Chondrocyte (in vitro differentiated cells): ENCODE data around the gene HMOX1. TPM values are rescaled to one million over a fixed set of nuclear protein-coding genes. Genes with fewer than 3 reads are reported as not detected.

Experiments
- DNase-seq: peaks from one replicate; pipeline ENCODE4 v3.0.0; 2021; ENCODE audit warnings: mixed read lengths, low spot score
- H3K27ac Mint-ChIP-seq: one replicate; pipeline ENCODE4 v1.8.0; 2021; ENCODE audit warnings: mild to moderate bottlenecking, moderate library complexity, mixed read lengths; ENCODE audit not compliant: unreplicated experiment
- H3K27me3 Mint-ChIP-seq: 2 replicates; pipeline ENCODE4 v1.8.0; 2021; ENCODE audit warnings: low read depth, mixed read lengths
- H3K36me3 Mint-ChIP-seq: 2 replicates; pipeline ENCODE4 v1.8.0; 2021; ENCODE audit warnings: low read depth, mixed read lengths
- H3K4me1 Mint-ChIP-seq: 2 replicates; pipeline ENCODE4 v1.8.0; 2021; ENCODE audit warnings: low read depth, mild to moderate bottlenecking, mixed read lengths
- H3K4me3 Mint-ChIP-seq: one replicate; pipeline ENCODE4 v1.8.0; 2021; ENCODE audit warnings: mild to moderate bottlenecking, moderate library complexity, mixed read lengths; ENCODE audit not compliant: unreplicated experiment
- H3K9me3 Mint-ChIP-seq: 2 replicates; pipeline ENCODE4 v1.8.0; 2021; ENCODE audit warnings: low read depth, mixed read lengths
- total RNA-seq: library from RNA; stranded (reverse); gene quantifications from 3 replicates; pipeline ENCODE4 v1.2.1, GENCODE V29; 2021
- TF ChIP-seq, protein P1 (sequence below): fragments of 200-600 bp; sonication (generic); IDR thresholded peaks from 2 replicates; pipeline ENCODE4 v1.5.0; 2021; ENCODE audit warnings: antibody characterized with exemption, mild to moderate bottlenecking, moderate library complexity

Gene HMOX1
- total RNA-seq, 1 donor from 2014 or later: 9.4 TPM

- Mint-ChIP-seq H3K4me3 (no peak overlapping the region), H3K9me3 (no peaks in the 10 kb centered on the region), H3K27me3 (no peaks in the 10 kb centered on the region), H3K4me1 (no peaks in the 10 kb centered on the region), H3K27ac (no peak overlapping the region), H3K36me3 (peaks cover 17% of the 10 kb centered on the region)
- DNase-seq: no peak
- TF ChIP-seq, protein P1, sequence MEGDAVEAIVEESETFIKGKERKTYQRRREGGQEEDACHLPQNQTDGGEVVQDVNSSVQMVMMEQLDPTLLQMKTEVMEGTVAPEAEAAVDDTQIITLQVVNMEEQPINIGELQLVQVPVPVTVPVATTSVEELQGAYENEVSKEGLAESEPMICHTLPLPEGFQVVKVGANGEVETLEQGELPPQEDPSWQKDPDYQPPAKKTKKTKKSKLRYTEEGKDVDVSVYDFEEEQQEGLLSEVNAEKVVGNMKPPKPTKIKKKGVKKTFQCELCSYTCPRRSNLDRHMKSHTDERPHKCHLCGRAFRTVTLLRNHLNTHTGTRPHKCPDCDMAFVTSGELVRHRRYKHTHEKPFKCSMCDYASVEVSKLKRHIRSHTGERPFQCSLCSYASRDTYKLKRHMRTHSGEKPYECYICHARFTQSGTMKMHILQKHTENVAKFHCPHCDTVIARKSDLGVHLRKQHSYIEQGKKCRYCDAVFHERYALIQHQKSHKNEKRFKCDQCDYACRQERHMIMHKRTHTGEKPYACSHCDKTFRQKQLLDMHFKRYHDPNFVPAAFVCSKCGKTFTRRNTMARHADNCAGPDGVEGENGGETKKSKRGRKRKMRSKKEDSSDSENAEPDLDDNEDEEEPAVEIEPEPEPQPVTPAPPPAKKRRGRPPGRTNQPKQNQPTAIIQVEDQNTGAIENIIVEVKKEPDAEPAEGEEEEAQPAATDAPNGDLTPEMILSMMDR: no peak
Observed at GRCh38 chr22:35410663-35411034, 29.8 kb downstream of the HMOX1 start.

GRCh38 chr22:35411102-35411501, 30.2 kb downstream of the HMOX1 start:
- Mint-ChIP-seq H3K9me3 (no peaks in the 10 kb centered on the region), H3K4me1 (no peaks in the 10 kb centered on the region), H3K27me3 (no peaks in the 10 kb centered on the region), H3K4me3 (no peak overlapping the region), H3K36me3 (peaks cover 17% of the 10 kb centered on the region), H3K27ac (no peak overlapping the region)
- TF ChIP-seq, protein P1: no peak
- DNase-seq: no peak

DNA sequence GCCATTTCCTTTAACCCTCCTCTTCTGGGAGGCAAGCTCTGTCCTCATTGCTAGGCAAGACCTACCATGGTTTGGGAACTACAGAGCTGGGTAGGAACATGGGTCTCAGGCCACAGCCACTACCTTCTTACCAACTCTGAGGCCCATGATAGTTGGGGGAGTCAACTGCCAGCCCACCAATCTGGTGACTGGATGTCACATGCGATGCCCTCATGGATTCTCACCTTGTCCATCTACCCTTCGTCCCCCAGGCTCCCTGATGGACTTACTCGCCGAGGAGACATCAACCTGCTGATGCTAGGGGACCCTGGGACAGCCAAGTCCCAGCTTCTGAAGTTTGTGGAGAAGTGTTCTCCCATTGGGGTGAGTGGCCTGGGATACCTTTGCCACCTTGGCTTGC, 32.7 kb downstream of the HMOX1 start:
- no peak overlapping the region for H3K4me3 Mint-ChIP-seq
- H3K27ac Mint-ChIP-seq: no peak overlapping the region
- DNase-seq: no peak
- TF ChIP-seq, protein P1: no peak
- H3K4me1 Mint-ChIP-seq: no peaks in the 10 kb centered on the region
- H3K27me3 Mint-ChIP-seq: no peaks in the 10 kb centered on the region
- H3K36me3 Mint-ChIP-seq: peaks cover 19% of the 10 kb centered on the region
- no peaks in the 10 kb centered on the region for H3K9me3 Mint-ChIP-seq

DNA sequence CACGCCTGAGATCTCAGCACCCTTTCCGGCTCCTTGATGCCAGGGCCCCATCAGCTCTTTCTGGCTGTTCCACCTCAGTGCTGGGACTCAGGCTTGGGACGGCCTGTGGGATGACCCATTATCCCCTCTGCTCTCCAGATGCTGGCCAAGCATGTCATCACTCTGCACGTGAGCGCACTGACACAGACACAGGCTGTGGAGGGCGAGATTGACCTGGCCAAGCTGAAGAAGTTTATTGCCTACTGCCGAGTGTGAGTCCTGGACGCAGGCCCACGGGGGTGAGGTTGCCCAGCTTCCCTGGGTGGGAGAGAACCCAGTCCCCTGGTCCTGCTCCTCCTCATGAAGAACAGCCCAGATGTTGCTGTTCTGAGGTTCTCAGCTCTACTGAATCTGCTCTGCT, 36.7 kb downstream of the HMOX1 start:
- no peaks in the 10 kb centered on the region for H3K27me3 Mint-ChIP-seq
- no peak for DNase-seq
- no peak overlapping the region for H3K4me3 Mint-ChIP-seq
- no peak overlapping the region for H3K27ac Mint-ChIP-seq
- peaks cover 18% of the 10 kb centered on the region for H3K36me3 Mint-ChIP-seq
- H3K9me3 Mint-ChIP-seq: no peaks in the 10 kb centered on the region
- H3K4me1 Mint-ChIP-seq: no peaks in the 10 kb centered on the region
- TF ChIP-seq, protein P1: no peak

GRCh38 chr22:35418088-35418487, 37.2 kb downstream of the HMOX1 start:
- Mint-ChIP-seq H3K27me3 (no peaks in the 10 kb centered on the region), H3K4me3 (no peak overlapping the region), H3K27ac (no peak overlapping the region), H3K4me1 (no peaks in the 10 kb centered on the region), H3K36me3 (peaks cover 18% of the 10 kb centered on the region), H3K9me3 (no peaks in the 10 kb centered on the region)
- TF ChIP-seq, protein P1: no peak
- no peak for DNase-seq
